GM10248 (cell line): ENCODE measurements around the gene SEC24D.

Source experiments
- CTCF ChIA-PET: fragments of 300-600 bp; sonication (Branson Sonifier 250); formaldehyde crosslinking; extraction: SDS; loops from one replicate; lab custom pipeline; 2021; ENCODE audit warnings: antibody characterized with exemption; lab: Yijun Ruan, JAX
- POLR2A ChIA-PET: fragments of 350-650 bp; sonication (Branson Sonifier 250); formaldehyde crosslinking; extraction: SDS; loops from one replicate; lab custom pipeline; 2020; ENCODE audit warnings: antibody characterized with exemption; lab: Yijun Ruan, JAX
- DNase-seq: peaks from one replicate; pipeline ENCODE4 v3.0.0; 2012; ENCODE audit errors: extremely low spot score
- TF ChIP-seq, protein P1 (sequence below): IDR thresholded peaks from 2 replicates; pipeline ENCODE4 v1.5.1; 2012; ENCODE audit warnings: mild to moderate bottlenecking, low read depth; ENCODE audit errors: extremely low read depth, missing control alignments, control extremely low read depth

Gene SEC24D

DNA sequence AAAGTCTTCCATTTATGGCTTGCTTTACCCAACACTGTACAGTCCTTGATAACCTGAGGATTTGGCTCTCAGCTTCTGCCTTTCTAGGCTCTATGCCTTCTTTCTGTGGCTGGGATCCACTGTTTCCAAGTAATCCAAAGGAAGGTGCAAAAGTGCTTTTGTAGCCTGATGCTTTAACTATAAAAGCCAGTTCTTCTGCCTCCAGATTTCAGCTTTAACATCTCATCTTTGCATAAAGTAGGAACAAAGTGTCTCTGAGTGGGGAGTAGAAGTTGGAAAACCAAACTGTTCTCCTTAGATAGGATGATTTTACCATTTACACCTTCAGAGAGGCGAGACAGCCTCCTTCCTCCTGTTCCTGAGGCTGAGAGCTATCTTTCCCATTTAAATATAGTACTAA, 11.1 kb upstream of the SEC24D start:
- TF ChIP-seq, protein P1, sequence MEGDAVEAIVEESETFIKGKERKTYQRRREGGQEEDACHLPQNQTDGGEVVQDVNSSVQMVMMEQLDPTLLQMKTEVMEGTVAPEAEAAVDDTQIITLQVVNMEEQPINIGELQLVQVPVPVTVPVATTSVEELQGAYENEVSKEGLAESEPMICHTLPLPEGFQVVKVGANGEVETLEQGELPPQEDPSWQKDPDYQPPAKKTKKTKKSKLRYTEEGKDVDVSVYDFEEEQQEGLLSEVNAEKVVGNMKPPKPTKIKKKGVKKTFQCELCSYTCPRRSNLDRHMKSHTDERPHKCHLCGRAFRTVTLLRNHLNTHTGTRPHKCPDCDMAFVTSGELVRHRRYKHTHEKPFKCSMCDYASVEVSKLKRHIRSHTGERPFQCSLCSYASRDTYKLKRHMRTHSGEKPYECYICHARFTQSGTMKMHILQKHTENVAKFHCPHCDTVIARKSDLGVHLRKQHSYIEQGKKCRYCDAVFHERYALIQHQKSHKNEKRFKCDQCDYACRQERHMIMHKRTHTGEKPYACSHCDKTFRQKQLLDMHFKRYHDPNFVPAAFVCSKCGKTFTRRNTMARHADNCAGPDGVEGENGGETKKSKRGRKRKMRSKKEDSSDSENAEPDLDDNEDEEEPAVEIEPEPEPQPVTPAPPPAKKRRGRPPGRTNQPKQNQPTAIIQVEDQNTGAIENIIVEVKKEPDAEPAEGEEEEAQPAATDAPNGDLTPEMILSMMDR: no peak
- POLR2A ChIA-PET: interaction anchor here (1.0 kb wide), 2 partner anchors 9 to 10 kb away, joined by 3 read pairs; no protein-coding TSS in a partner anchor
- CTCF ChIA-PET: interaction anchor here (1.0 to 2.1 kb wide), 2 partner anchors 10 to 18 kb away, joined by 3 to 9 read pairs; no protein-coding TSS in a partner anchor
- DNase-seq: no peak

DNA sequence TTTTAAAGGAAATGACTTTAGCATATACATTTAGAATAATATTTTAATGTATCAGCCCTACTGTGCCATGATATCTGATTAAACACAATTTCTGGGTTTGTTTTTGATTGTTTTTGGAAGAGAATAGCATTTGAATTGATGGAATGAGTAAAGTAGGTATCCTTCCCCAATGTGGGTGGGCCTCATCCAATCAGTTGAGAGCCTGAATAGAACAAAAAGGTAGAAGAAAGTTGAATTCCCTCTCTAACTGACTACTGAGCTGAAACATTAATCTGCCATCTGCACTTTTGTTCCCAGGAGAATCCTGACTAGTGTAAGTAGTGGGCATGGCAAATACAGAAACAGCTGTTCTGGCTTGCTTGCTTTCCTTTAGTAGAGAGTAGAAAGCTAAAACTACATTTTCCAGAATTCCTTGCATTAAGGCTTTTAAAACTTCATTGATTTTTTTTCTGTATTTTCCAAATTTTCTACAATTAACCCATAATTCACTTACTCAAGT, 9.7 kb upstream of the SEC24D start:
- CTCF ChIA-PET: interaction anchor here (1.1 to 2.1 kb wide), 3 partner anchors 12 to 19 kb away, joined by 3 to 9 read pairs (median 3); no protein-coding TSS in a partner anchor
- no peak for DNase-seq
- TF ChIP-seq, protein P1: no peak
- POLR2A ChIA-PET: no interaction called here

DNA sequence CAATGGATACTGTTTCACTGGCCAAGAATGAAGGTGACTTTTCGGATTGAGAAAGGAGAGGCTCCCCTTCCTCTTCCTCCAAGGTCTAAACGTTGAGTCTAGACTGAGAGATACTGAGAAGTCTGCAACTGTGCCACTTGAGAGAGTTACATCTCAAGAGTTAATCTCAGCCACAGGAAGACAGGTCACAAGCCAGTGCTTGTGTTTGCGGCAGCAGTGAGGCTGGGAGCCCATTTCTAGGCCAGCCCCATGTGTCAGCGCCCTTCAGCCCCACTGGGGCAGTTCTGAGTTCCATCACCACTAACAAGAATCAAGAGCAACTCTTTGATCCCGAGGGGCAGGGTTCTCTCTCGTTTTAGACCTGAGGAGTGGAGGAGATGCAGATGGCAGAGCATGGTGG, 7.3 kb upstream of the SEC24D start:
- POLR2A ChIA-PET: no interaction called here
- CTCF ChIA-PET: interaction anchor here (1.2 kb wide), 1 partner anchor 11 kb away, joined by 3 read pairs; no protein-coding TSS in a partner anchor
- TF ChIP-seq, protein P1: no peak
- DNase-seq: no peak

DNA sequence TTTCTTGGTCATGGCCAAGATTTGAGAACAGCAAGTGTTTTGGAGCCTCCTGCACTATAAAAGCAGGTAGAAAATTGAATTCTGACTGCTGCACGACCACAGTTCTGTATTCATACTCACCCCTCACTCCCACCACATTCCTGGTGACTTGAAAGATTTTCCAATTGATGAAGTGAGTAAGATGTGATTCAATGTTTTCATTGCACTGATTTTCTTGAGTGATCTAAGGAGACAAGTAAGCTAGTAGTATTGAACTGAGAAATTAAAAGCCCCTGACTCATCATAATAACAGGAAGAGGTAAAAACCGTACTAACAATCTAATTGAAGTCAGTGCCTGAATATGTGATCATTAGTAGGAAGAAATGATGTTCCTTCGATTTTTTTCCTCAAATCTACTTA, 6.1 kb upstream of the SEC24D start:
- TF ChIP-seq, protein P1: no peak
- CTCF ChIA-PET: interaction anchor here (1.2 kb wide), 1 partner anchor 12 kb away, joined by 3 read pairs; no protein-coding TSS in a partner anchor
- POLR2A ChIA-PET: no interaction called here

DNA sequence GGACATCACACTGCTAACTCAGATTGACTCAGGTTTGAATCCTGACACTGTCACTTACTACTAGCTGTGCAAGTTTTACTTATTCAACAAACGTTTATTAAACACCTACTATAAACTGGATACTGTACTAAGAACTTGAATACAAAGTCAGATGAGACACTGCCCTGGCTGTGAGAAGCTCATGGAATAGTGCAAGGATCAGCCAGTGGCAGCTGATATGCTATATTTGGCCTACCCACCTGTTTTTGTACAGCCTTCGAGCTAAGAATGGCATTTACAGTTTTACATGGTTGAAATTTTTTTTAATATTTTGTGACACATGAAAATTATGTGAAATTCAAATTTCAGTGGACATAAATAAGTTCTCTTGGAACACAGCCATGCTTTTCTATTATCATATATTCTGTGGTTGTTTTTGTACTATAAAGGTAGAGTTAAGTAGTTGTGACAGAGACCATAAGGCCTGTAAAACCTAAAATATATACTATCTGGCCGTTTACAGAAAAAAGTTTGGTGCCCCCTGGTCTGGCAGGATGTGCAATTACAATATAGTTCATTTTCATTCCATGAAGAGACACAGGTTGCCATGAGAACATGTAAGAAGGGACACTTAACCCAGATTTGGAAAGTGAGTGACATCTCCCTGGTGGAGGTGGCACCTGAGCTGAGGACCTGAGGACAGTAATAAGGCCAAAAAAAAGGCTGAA, 3.4 kb upstream of the SEC24D start:
- CTCF ChIA-PET: interaction anchor here (1.1 to 2.4 kb wide), 5 partner anchors 9 to 51 kb away, joined by 3 to 13 read pairs (median 4); no protein-coding TSS in a partner anchor
- no peak for DNase-seq
- POLR2A ChIA-PET: interaction anchor here (1.0 kb wide), 1 partner anchor 14 kb away, joined by 3 read pairs; no protein-coding TSS in a partner anchor
- TF ChIP-seq, protein P1: no peak

More for the DNA sequence above, 6.1 kb upstream of the SEC24D start:
- DNase-seq: no peak

DNA sequence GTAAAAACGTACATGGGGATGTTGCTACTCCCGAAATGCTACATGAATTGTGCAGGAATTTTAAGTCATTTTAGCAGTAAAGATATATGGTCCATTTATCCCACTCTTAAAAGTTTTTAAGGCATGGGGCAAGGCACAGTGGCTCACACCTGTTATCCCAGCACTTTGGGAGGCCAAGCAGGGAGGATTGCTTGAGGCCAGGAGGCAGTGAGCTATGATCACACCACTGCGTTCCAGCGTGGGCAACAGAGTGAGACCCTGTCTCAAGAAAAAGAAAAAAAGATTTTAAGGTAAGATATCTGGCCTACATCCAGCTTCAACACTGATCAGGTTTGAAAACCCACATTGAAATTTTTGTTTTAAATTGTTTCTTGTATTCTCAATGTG, 1.2 kb upstream of the SEC24D start:
- TF ChIP-seq, protein P1: no peak
- POLR2A ChIA-PET: interaction anchor here (0.9 kb wide), 1 partner anchor 10 kb away, joined by 3 read pairs; no protein-coding TSS in a partner anchor
- DNase-seq: no peak
- CTCF ChIA-PET: interaction anchor here (0.8 to 1.4 kb wide), 5 partner anchors 10 to 110 kb away, joined by 3 to 4 read pairs (median 3); no protein-coding TSS in a partner anchor
